ENCODE data around the gene NAV2.

Gene NAV2

GRCh38 chr11:19693146-19693545 lies 19.5 kb upstream of the NAV2 start:
- ChIA-PET POLR2A (ENCODE audit: low non-redundant PET) (no interaction called here), CTCF (no interaction called here)
- H3K27ac ChIP-seq, result no peak overlapping the region
- TF ChIP-seq CTCF (conservative IDR thresholded peaks at IDR 0.05; ENCODE audit: low read depth), result no peak
- DNase-seq (ENCODE audit: low spot score), result no peak

- no peak for DNase-seq (ENCODE audit: low spot score)
- H3K27ac ChIP-seq, result peak overlapping the region; percentile 20; the same call in 1 of the 2 replicates
- ChIA-PET CTCF (interaction anchor here (0.6 to 1.0 kb wide), 2 partner anchors 44 to 160 kb away, joined by 3 to 4 read pairs; no protein-coding TSS in a partner anchor), POLR2A (ENCODE audit: low non-redundant PET) (no interaction called here)
- TF ChIP-seq CTCF (conservative IDR thresholded peaks at IDR 0.05; ENCODE audit: low read depth), result no peak
Measured at GRCh38 chr11:19694796-19695345, 17.8 kb upstream of the NAV2 start.

GRCh38 chr11:19696073-19696472 lies 16.6 kb upstream of the NAV2 start:
- no peak for DNase-seq (ENCODE audit: low spot score)
- no peak overlapping the region for H3K27ac ChIP-seq
- no peak for TF ChIP-seq CTCF (conservative IDR thresholded peaks at IDR 0.05; ENCODE audit: low read depth)
- ChIA-PET CTCF (interaction anchor here (0.6 kb wide), 1 partner anchor 462 kb away, joined by 4 read pairs; no protein-coding TSS in a partner anchor), POLR2A (ENCODE audit: low non-redundant PET) (no interaction called here)

- ChIA-PET CTCF (no interaction called here), POLR2A (ENCODE audit: low non-redundant PET) (no interaction called here)
- no peak for TF ChIP-seq CTCF (conservative IDR thresholded peaks at IDR 0.05; ENCODE audit: low read depth)
- H3K27ac ChIP-seq, result no peak overlapping the region
- no peak for DNase-seq (ENCODE audit: low spot score)
Measured at GRCh38 chr11:19696904-19697303, 15.7 kb upstream of the NAV2 start.

GRCh38 chr11:19697721-19698121 lies 14.9 kb upstream of the NAV2 start:
- DNase-seq (ENCODE audit: low spot score), result no peak
- ChIA-PET POLR2A (ENCODE audit: low non-redundant PET) (no interaction called here), CTCF (interaction anchor here (0.5 kb wide), 1 partner anchor 678 kb away, joined by 3 read pairs; no protein-coding TSS in a partner anchor)
- TF ChIP-seq CTCF (conservative IDR thresholded peaks at IDR 0.05; ENCODE audit: low read depth), result no peak
- peak overlapping the region; percentile 58; the same call in 1 of the 2 replicates for H3K27ac ChIP-seq

- peak; percentile 31 for DNase-seq (ENCODE audit: low spot score)
- peak overlapping the region; percentile 58 for H3K27ac ChIP-seq
- no peak for TF ChIP-seq CTCF (conservative IDR thresholded peaks at IDR 0.05; ENCODE audit: low read depth)
- CTCF ChIA-PET, result no interaction called here
- POLR2A ChIA-PET (ENCODE audit: low non-redundant PET), result no interaction called here
Measured at GRCh38 chr11:19698493-19699292, 13.9 kb upstream of the NAV2 start.
